Measurements from ENCODE around the gene TTLL9.
"Not testable (repeated sequence)": the region's sequence is repeated elsewhere in the genome, so short reads cannot be mapped to it uniquely, and the experiment has no call there.

GRCh38 chr20:31929631-31930030 is 59.2 kb downstream of the TTLL9 start:
- TF ChIP-seq POLR2AphosphoS5 (IDR thresholded peaks at IDR 0.05; ENCODE audit: borderline replicate concordance, low read depth, low read length); EZH2 (IDR thresholded peaks at IDR 0.05): not testable (repeated sequence)

Data from SK-N-MC (cell line).